ENCODE results near the gene C12orf57.

- TF ChIP-seq KLF9 (CRISPR knock-in tag; IDR thresholded peaks at IDR 0.05; ENCODE audit: low read depth) (no peak), ZMYM2 (CRISPR knock-in tag; IDR thresholded peaks at IDR 0.05) (no peak), ZNF275 (CRISPR knock-in tag; IDR thresholded peaks at IDR 0.05; ENCODE audit: borderline replicate concordance) (no peak), ZNF619 (CRISPR knock-in tag; IDR thresholded peaks at IDR 0.05) (no peak), GPBP1L1 (CRISPR knock-in tag; IDR thresholded peaks at IDR 0.05) (no peak), IRF1 (CRISPR knock-in tag; IDR thresholded peaks at IDR 0.05; ENCODE audit: low read depth) (no peak), ZNF225 (CRISPR knock-in tag; IDR thresholded peaks at IDR 0.05) (no peak), ZNF337 (CRISPR knock-in tag; IDR thresholded peaks at IDR 0.05; ENCODE audit: borderline replicate concordance, low read depth) (no peak), NFKBIZ (CRISPR knock-in tag; IDR thresholded peaks at IDR 0.05) (no peak), JUN (CRISPR knock-in tag; IDR thresholded peaks at IDR 0.05) (no peak), RAD51 (IDR thresholded peaks at IDR 0.05; ENCODE audit: borderline replicate concordance) (no peak), CTCF (CRISPR knock-in tag; IDR thresholded peaks at IDR 0.05) (no peak), NCOA2 (CRISPR knock-in tag; IDR thresholded peaks at IDR 0.05) (no peak), ZNF468 (CRISPR knock-in tag; IDR thresholded peaks at IDR 0.05) (no peak)
Observed at GRCh38 chr12:6975297-6976032, 31.6 kb downstream of the C12orf57 start.
